ENCODE data around the gene CDK2AP2.
"Not testable (repeated sequence)": the region's sequence is repeated elsewhere in the genome, so short reads cannot be mapped to it uniquely, and the experiment has no call there.

CDK2AP2 gene

GRCh38 chr11:67489885-67490726 is 17.9 kb downstream of the CDK2AP2 start:
- no peak for DNase-seq

DNA sequence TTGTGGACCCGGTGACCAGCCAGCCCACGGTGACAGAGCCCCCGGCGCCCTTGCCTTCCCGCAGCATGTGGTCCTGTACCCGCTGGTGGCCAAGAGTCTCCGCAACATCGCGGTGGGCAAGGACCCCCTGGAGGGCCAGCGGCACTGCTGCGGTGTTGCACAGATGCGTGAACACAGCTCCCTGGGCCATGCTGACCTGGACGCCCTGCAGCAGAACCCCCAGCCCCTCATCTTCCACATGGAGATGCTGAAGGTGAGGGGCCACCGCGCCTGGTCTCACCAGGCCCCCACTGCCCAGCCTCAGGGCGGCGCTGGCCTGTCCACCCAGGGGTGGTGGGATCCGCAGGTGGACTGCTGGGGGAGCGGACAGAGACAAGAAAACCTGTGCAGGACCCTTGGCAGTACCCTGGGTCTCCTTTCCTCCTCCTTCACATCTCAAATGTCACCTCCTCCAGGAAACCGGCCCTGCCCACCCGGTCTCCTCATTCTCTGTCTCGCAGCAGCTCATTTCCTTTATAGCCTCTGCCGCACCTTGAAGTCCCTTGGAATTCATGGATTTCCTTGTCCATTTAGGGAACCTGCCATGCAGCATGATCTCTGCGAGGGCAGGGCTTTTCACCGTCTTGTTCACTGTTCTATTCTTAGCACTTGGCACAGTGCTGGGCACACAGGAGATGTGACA is 18.6 kb downstream of the CDK2AP2 start:
- DNase-seq: no peak

GRCh38 chr11:67486481-67487195 is 21.3 kb downstream of the CDK2AP2 start:
- DNase-seq: no peak

DNA sequence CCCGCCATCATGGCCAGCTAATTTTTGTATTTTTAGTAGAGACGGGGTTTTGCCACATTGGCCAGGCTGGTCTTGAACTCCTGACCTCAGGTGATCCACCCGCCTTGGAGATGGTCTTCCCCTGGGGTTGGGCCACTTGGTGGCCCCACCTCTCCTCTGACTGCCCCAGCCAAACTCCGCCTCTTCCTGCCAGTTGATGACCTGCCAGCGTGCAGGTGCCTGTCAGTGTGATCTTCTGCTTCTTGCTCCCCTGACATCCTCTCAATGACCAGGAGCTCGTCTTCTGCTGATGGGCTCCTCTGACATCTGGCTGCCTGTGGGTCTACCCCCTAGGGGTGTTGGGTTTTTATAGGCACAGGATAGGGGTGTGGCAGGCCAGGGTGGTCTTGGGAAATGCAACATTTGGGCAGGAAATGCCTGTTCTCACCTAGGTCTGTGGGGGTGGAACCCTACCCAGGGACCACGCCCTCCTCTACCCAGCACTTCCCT is 22.0 kb downstream of the CDK2AP2 start:
- DNase-seq: not testable (repeated sequence)

DNA sequence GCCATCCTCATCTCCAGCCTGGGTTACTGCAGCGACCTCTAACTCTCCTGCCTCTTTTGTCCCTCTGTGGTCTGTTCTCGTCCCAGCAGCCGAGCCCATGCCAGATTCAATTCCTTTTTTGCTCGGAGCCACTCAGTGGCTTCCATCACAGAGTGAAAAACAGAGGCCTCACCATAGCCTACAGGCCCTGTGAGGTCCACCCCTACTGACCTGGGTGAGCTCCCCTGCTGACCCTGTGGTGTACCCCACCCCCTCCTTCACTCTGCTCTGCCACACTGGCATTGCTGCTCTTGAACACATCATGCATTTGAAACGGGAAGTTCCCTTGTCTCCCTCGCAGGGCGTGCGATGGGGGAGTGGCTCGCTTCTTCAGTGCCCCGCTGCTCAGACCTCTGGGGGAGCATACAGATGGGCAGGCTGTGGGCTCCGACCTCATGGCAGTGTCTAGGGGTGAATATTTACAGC is 23.1 kb downstream of the CDK2AP2 start:
- DNase-seq: no peak

- no peak for DNase-seq
Observed at GRCh38 chr11:67483831-67484665, 23.9 kb downstream of the CDK2AP2 start.

DNA sequence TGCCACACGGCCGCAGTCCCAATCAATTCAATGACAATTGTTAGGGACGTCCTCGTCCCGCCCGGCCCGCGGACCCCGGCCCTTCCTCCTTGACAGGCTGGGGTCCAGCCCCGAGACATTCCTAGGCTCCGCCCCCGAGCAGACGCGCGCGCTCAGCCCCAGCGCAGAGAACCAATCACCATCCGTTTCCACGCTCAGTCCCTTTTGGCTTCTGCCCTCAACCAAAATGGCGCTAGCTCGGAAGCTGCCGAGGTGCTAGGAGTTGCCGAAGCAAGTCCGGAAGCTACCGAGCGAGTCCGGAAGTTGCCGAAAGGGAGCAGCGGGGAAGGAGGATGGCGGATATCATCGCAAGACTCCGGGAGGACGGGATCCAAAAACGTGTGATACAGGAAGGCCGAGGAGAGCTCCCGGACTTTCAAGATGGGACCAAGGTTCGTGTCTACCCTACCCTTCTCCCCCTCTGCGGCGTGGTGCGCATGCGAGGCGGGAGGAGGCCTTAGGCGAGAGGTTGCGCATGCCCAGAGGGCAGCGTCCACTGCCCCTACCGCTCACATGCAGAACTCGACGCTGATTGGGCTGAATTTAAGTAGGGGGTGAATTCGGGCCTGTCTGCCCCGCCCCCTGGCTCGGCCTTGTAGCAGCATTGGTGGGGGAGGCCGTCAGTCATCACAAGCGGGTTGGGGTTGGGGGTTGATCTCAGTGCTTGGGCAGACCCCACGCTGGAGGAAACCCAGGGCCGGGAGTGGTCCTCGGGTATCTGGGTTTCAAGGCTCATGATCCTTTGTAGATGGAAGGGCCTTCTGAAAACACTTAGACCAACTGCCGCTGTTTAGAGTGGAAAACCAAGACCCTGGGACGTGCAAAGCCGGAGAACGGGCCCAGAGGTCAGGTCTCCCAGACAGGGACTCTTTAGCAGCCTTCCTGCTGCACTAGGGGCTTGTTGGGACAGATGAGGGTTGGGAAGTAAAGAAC is 24.8 kb downstream of the CDK2AP2 start, which contains the start of gene AIP:
Gene AIP, plus strand, starts transcription at position 200 of the 972 bp plus-strand sequence. Its CDS starts 133 bp downstream, at position 333.
- peak; percentile 90 to 91 for DNase-seq

DNA sequence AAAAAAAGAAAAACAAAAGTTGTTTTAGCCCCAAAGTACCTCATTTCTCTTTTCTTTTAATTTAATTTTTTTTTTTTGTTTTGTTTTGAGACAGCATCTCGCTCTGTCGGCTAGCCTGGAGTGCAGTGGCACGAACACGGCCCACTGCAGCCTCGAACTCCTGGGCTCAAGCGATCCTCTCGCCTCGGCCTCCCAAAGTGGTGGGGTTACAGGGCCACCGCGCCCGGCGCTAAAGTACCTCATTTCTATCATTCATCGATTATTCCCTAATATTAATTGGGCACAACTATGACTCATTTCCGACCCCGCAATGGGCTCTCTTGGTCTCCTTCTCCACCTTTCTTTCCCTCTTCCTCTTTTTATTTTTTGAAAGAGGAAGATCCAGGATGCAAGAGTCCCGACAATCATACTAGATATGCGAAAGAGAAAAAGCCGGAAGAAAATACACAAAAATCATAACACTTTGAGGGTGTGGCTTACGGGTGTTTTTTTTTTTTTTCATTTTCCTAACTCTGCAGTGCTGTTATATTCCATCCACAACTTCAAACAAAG is 25.6 kb downstream of the CDK2AP2 start:
- DNase-seq: no peak

GRCh38 chr11:67477344-67478050 is 30.5 kb downstream of the CDK2AP2 start:
- not testable (repeated sequence) for DNase-seq

DNA sequence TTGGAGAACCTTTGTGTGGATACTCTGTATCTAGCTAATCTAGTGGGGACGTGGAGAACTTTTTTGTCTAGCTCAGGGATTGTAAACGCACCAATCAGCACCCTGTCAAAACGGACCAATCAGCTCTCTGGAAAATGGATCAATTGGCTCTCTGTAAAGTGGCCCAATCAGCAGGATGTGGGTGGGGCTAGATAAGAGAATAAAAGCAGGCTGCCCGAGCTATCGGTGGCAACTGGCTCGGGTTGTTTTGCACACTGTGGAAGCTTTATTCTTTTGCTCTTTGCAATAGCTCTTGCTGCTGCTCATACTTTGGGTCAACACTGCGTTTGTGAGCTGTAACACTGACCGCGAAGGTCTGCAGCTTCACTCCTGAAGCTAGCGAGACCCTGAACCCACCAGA is 31.3 kb downstream of the CDK2AP2 start:
- not testable (repeated sequence) for DNase-seq

DNA sequence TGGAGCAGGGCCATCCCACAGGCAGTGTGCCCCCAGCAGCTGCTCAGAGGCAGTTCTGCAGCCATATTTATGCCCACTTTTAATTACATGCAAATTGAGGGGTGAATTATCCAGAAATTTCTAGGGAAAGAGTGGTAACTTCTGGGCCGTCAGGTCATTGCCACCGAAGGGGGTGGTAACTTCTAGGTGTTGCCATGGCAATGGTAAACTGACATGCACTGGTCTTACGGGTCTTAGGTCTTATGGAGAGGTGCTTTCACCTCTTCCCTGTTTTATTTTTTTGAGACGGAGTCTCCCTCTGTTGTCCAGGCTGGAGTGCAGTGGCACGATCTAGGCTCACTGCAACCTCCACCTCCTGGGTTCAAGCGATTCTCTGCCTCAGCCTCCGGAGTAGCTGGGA is 35.1 kb downstream of the CDK2AP2 start:
- no peak for DNase-seq

- DNase-seq: no peak
Observed at GRCh38 chr11:67470337-67471002, 37.5 kb downstream of the CDK2AP2 start.

- no peak for DNase-seq
Observed at GRCh38 chr11:67469508-67469811, 38.5 kb downstream of the CDK2AP2 start.

- peak; percentile 48 to 83 for DNase-seq
Observed at GRCh38 chr11:67468759-67469507, 39.0 kb downstream of the CDK2AP2 start, which contains the start of gene TMEM134. Gene TMEM134, minus strand, starts transcription at chr11:67469251. Its CDS starts 59 bp downstream, at chr11:67469192.

GRCh38 chr11:67468456-67468758 is 39.6 kb downstream of the CDK2AP2 start:
- DNase-seq: no peak

- no peak for DNase-seq
Observed at GRCh38 chr11:67468056-67468455, 39.9 kb downstream of the CDK2AP2 start.

- DNase-seq: no peak
Observed at GRCh38 chr11:67466962-67467771, 40.8 kb downstream of the CDK2AP2 start.

GRCh38 chr11:67466367-67466766 is 41.6 kb downstream of the CDK2AP2 start:
- no peak for DNase-seq

Data from NCI-H187 (cell line).